H1 (cell line): Measurements from ENCODE around the gene RBBP5. TPM values are rescaled to one million over a fixed set of nuclear protein-coding genes. Genes with fewer than 3 reads are reported as not detected.

ENCODE experiments used
- BRCA1 ChIP-seq: IDR thresholded peaks from 2 replicates; pipeline ENCODE4 v1.6.1; 2012; ENCODE audit warnings: low read depth, low read length, improper control_type of control experiment
- E2F6 ChIP-seq: IDR thresholded peaks from 2 replicates; pipeline ENCODE4 v1.6.1; 2012; ENCODE audit warnings: inconsistent platforms
- GABPA ChIP-seq: IDR thresholded peaks from 2 replicates; pipeline ENCODE4 v1.6.1; 2011; ENCODE audit warnings: mild to moderate bottlenecking, low read length, moderate library complexity, borderline replicate concordance; ENCODE audit not compliant: insufficient read depth
- SIX5 ChIP-seq: IDR thresholded peaks from 2 replicates; pipeline ENCODE4 v1.6.1; 2011; ENCODE audit warnings: mild to moderate bottlenecking, low read depth, low read length
- polyA plus RNA-seq, 7 experiments: library from polyadenylated mRNA; depleted of rRNA in 3 of 7; stranded (reverse) in 5 of 7; unstranded in 2 of 7; fragments of >200 nt in 5 of 7; fragments of 200-250 nt in 2 of 7; gene quantifications; 1 replicate in 5 of 7; 2 replicates in 1 of 7; 4 replicates in 1 of 7; pipeline versions ENCODE4 v1.2.1 to v1.2.3, GENCODE V29; 2011 to 2013; ENCODE audit warnings: missing spikeins in 2 of 7, mixed read lengths in 2 of 7
- total RNA-seq: library from RNA; stranded (reverse); fragmentation: NEBNext Ultra II Directional; extraction: Animal tissue kit (Norgen Biotek cat#: 25700); gene quantifications from 2 replicates; pipeline ENCODE4 v1.2.1, GENCODE V29; 2021

Gene RBBP5
- total and polyA plus RNA-seq, 2 of the 8 experiments (the other 6 are each of a cell fraction or from before 2014, with no cell fraction given): 6.7 to 21.5 TPM

- TF ChIP-seq GABPA (no peak), SIX5 (no peak), E2F6 (no peak), BRCA1 (no peak)
Observed at GRCh38 chr1:205074513-205074912, 47.3 kb downstream of the RBBP5 start (continued).
